Endodermal cell (in vitro differentiated cells): ENCODE measurements around the gene TIMM17A. TPM values are rescaled to one million over a fixed set of nuclear protein-coding genes. Genes with fewer than 3 reads are reported as not detected.

Experiments
- DNase-seq: peaks from one replicate; pipeline ENCODE4 v3.0.0-alpha.2; 2017
- H3K27ac ChIP-seq: 2 replicates; pipeline ENCODE4 v1.5.1; 2013; ENCODE audit warnings: mild to moderate bottlenecking, low read depth, low read length, moderate library complexity
- H3K27me3 ChIP-seq: 2 replicates; pipeline ENCODE4 v1.6.1; 2013; ENCODE audit warnings: mild to moderate bottlenecking, low read length, moderate library complexity; ENCODE audit not compliant: insufficient read depth, control insufficient read depth, poor library complexity, severe bottlenecking
- H3K36me3 ChIP-seq: 2 replicates; pipeline ENCODE4 v1.7.0; 2013; ENCODE audit warnings: mild to moderate bottlenecking, low read length, moderate library complexity; ENCODE audit not compliant: control insufficient read depth, insufficient read depth
- H3K4me1 ChIP-seq: one replicate; pipeline ENCODE4 v1.7.0; 2013; ENCODE audit warnings: low read length; ENCODE audit not compliant: control insufficient read depth, insufficient read depth
- H3K4me3 ChIP-seq: 2 replicates; pipeline ENCODE4 v1.5.1; 2013; ENCODE audit warnings: mild to moderate bottlenecking, low read length, moderate library complexity
- H3K9ac ChIP-seq: 2 replicates; pipeline ENCODE4 v1.6.1; 2013; ENCODE audit warnings: mild to moderate bottlenecking, low read length, moderate library complexity; ENCODE audit not compliant: poor library complexity, severe bottlenecking; ENCODE audit errors: extremely low read depth
- H3K9me3 ChIP-seq: 2 replicates; pipeline ENCODE4 v1.6.1; 2013; ENCODE audit warnings: mild to moderate bottlenecking, low read length, moderate library complexity; ENCODE audit not compliant: control insufficient read depth
- H3K27ac Mint-ChIP-seq: 2 replicates; pipeline ENCODE4 v1.8.0; 2020; ENCODE audit warnings: mixed read lengths
- H3K27me3 Mint-ChIP-seq: 2 replicates; pipeline ENCODE4 v1.8.0; 2021; ENCODE audit warnings: mild to moderate bottlenecking, mixed read lengths; ENCODE audit not compliant: insufficient read depth
- H3K36me3 Mint-ChIP-seq: 2 replicates; pipeline ENCODE4 v1.8.0; 2020; ENCODE audit warnings: low read depth, mixed read lengths
- H3K4me1 Mint-ChIP-seq: 2 replicates; pipeline ENCODE4 v1.8.0; 2020; ENCODE audit warnings: mixed read lengths
- H3K4me3 Mint-ChIP-seq: 2 replicates; pipeline ENCODE4 v1.8.0; 2020; ENCODE audit warnings: mild to moderate bottlenecking, moderate library complexity, mixed read lengths
- H3K9me3 Mint-ChIP-seq: 2 replicates; pipeline ENCODE4 v1.8.0; 2020; ENCODE audit warnings: mild to moderate bottlenecking, mixed read lengths
- CTCF ChIP-seq: fragments of 200-600 bp; sonication (generic); conservative IDR thresholded peaks from 2 replicates; pipeline ENCODE4 v1.5.0; 2021; ENCODE audit warnings: antibody characterized with exemption, mild to moderate bottlenecking
- WGBS, 2 experiments: methylation state at CpG; one replicate each; pipeline versions ENCODE4 v1.1.5 to v1.1.7; 2013; ENCODE audit warnings: missing lambda C conversion rate in 2 of 2, mixed read lengths in 1 of 2; ENCODE audit not compliant: insufficient coverage in 1 of 2, insufficient read length in 1 of 2; 5-methylcytosine and 5-hydroxymethylcytosine counted together
- total RNA-seq, 2 donors: library from RNA; stranded (reverse); fragmentation: NEBNext Ultra II Directional in 1 of 2; extraction: Animal tissue kit (Norgen Biotek cat#: 25700) in 1 of 2; gene quantifications; 2 replicates in 1 of 2; 3 replicates in 1 of 2; pipeline ENCODE4 v1.2.1, GENCODE V29; 2021

Gene TIMM17A
- total RNA-seq, 2 donors from 2014 or later: 41.7 to 47.4 TPM

GRCh38 chr1:202012544-202013478, 57.5 kb downstream of the TIMM17A start:
- H3K4me1 ChIP-seq: peaks cover 9% of the 10 kb centered on the region
- TF ChIP-seq CTCF: no peak

DNA sequence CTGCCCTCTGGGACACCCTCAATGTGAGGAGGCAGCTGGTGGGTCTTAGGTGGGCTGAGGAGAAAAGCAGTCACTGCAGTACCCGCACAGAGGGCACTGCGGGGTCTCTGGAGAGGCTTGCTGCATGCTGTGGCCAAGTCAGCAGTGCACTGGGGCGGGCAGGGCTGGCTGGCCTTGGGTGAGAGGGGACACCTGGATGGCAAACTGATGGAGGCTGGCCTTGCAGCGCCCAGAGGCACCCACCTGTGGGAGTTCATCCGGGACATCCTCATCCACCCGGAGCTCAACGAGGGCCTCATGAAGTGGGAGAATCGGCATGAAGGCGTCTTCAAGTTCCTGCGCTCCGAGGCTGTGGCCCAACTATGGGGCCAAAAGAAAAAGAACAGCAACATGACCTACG, 58.3 kb downstream of the TIMM17A start:
- Histone ChIP-seq H3K27me3 (no peaks in the 10 kb centered on the region), H3K36me3 (peaks cover 7% of the 10 kb centered on the region), H3K4me1 (peaks cover 6% of the 10 kb centered on the region), H3K4me3 (no peak overlapping the region), H3K27ac (no peak overlapping the region), H3K9me3 (no peaks in the 10 kb centered on the region), H3K9ac (no peak overlapping the region)
- Mint-ChIP-seq H3K36me3 (peaks cover 23% of the 10 kb centered on the region), H3K4me3 (no peak overlapping the region), H3K27ac (no peak overlapping the region), H3K9me3 (no peaks in the 10 kb centered on the region), H3K4me1 (peaks cover 38% of the 10 kb centered on the region), H3K27me3 (no peaks in the 10 kb centered on the region)
- TF ChIP-seq CTCF: no peak
- 94 to 98% methylated on average over 9 to 12 of the region's 12 CpGs for WGBS, 2 experiments
- no peak for DNase-seq

More at GRCh38 chr1:202012544-202013478, 57.5 kb downstream of the TIMM17A start:
- Mint-ChIP-seq H3K27me3 (no peaks in the 10 kb centered on the region), H3K9me3 (no peaks in the 10 kb centered on the region), H3K36me3 (peaks cover 23% of the 10 kb centered on the region), H3K27ac (no peak overlapping the region), H3K4me1 (peaks cover 36% of the 10 kb centered on the region), H3K4me3 (no peak overlapping the region)
- no peaks in the 10 kb centered on the region for H3K27me3 ChIP-seq
- WGBS, 2 experiments: 94 to 95% methylated on average over 22 to 35 of the region's 35 CpGs
- H3K9ac ChIP-seq: no peak overlapping the region
- no peak for DNase-seq
- no peak overlapping the region for H3K4me3 ChIP-seq
- H3K9me3 ChIP-seq: no peaks in the 10 kb centered on the region
- peaks cover 7% of the 10 kb centered on the region for H3K36me3 ChIP-seq
- H3K27ac ChIP-seq: no peak overlapping the region

DNA sequence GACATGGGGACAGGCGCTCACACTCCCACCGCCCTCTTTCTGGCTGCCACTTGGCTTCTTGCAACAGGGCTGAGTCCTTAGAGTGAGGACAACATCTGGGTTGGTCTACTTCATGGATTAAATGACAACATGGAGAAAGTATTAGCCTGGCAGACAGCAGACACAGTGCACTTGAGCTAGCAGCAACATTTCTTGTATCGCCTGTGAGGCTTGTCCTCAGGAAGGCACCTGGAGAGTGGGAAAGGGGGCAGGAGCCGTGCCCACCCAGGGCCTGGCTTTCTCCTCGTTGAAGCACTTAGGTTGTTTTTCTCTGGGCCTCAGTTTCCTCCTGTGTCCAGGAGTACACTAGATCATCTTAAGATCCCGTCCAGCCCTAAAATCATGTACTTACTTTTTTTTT, 58.8 kb downstream of the TIMM17A start:
- no peaks in the 10 kb centered on the region for H3K9me3 Mint-ChIP-seq
- H3K36me3 Mint-ChIP-seq: peaks cover 23% of the 10 kb centered on the region
- 91 to 98% methylated on average over 5 to 6 of the region's 6 CpGs for WGBS, 2 experiments
- Histone ChIP-seq H3K4me1 (peaks cover 6% of the 10 kb centered on the region), H3K9ac (no peak overlapping the region), H3K27me3 (no peaks in the 10 kb centered on the region), H3K4me3 (no peak overlapping the region), H3K36me3 (peaks cover 7% of the 10 kb centered on the region), H3K27ac (no peak overlapping the region), H3K9me3 (no peaks in the 10 kb centered on the region)
- H3K27me3 Mint-ChIP-seq: no peaks in the 10 kb centered on the region
- no peak for TF ChIP-seq CTCF
- DNase-seq: no peak
- no peak overlapping the region for H3K27ac Mint-ChIP-seq
- no peak overlapping the region for H3K4me3 Mint-ChIP-seq
- H3K4me1 Mint-ChIP-seq: peaks cover 38% of the 10 kb centered on the region
